HL-60 (cell line): ENCODE results near the gene RHOF.
A peak's percentile ranks its signal among the peaks of the same experiment; 100 is the strongest.
"Not testable (repeated sequence)": the region's sequence is repeated elsewhere in the genome, so short reads cannot be mapped to it uniquely, and the experiment has no call there.

ENCODE experiments used
- DNase-seq, 2 experiments: peaks; one replicate each; pipeline ENCODE4 v3.0.0-alpha.2; 2010 to 2020; ENCODE audit warnings: low read depth in 1 of 2, low spot score in 1 of 2
- H3K27ac ChIP-seq: fragments of 250-450 bp; sonication (Bioruptor Pico); replicated peaks from 2 replicates; pipeline ENCODE4 v1.5.1; 2020; ENCODE audit warnings: mild to moderate bottlenecking, moderate library complexity
- H3K27me3 ChIP-seq: fragments of 250-450 bp; sonication (Bioruptor Pico); 2 replicates; pipeline ENCODE4 v1.5.1; 2021; ENCODE audit warnings: mild to moderate bottlenecking, moderate library complexity; ENCODE audit not compliant: insufficient read depth, poor library complexity, severe bottlenecking
- H3K4me3 ChIP-seq: replicated peaks from 2 replicates; pipeline ENCODE4 v1.5.1; 2011; ENCODE audit warnings: mild to moderate bottlenecking, control low read depth, low read length; ENCODE audit not compliant: insufficient read depth
- CTCF ChIP-seq: IDR thresholded peaks from one replicate; pipeline ENCODE4 v1.5.1; 2011; ENCODE audit warnings: low read length, control low read depth, inconsistent platforms; ENCODE audit not compliant: insufficient read depth
- GABPA ChIP-seq: IDR thresholded peaks from 2 replicates; pipeline ENCODE4 v1.6.1; 2012; ENCODE audit warnings: low read depth
- POLR2AphosphoS5 ChIP-seq: IDR thresholded peaks from 2 replicates; pipeline ENCODE4 v1.6.1; 2012; ENCODE audit warnings: low read depth
- REST ChIP-seq: IDR thresholded peaks from 2 replicates; pipeline ENCODE4 v1.6.1; 2012; ENCODE audit warnings: low read depth; ENCODE audit not compliant: insufficient replicate concordance
- SPI1 ChIP-seq: IDR thresholded peaks from 2 replicates; pipeline ENCODE4 v1.6.1; 2012; ENCODE audit warnings: low read depth, mild to moderate bottlenecking, borderline replicate concordance

Gene RHOF

DNA sequence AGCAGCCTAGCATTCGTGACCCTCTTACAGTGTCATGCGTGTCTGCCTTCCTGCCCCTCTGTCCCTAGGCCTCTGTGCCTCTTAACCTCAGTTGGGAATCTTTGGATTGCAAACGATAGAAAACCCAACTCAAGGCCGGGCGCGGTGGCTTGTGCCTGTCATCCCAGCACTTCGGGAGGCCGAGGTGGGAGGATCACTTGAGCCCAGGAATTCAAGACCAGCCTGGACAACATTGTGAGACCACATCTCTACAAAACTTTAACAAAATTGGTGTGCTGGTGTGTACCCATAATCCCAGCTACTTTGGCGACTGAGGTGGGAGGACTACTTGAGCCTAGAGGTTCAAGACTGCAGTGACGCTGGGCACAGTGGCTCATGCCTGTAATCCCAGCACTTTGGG lies 44.2 kb downstream of the RHOF start:
- no peak overlapping the region for H3K27ac ChIP-seq
- no peak for TF ChIP-seq CTCF
- no peak for TF ChIP-seq POLR2AphosphoS5
- no peak for TF ChIP-seq GABPA
- no peak for TF ChIP-seq SPI1
- TF ChIP-seq REST: no peak
- H3K27me3 ChIP-seq: no peaks in the 10 kb centered on the region
- DNase-seq: no peak
- H3K4me3 ChIP-seq: no peak overlapping the region

DNA sequence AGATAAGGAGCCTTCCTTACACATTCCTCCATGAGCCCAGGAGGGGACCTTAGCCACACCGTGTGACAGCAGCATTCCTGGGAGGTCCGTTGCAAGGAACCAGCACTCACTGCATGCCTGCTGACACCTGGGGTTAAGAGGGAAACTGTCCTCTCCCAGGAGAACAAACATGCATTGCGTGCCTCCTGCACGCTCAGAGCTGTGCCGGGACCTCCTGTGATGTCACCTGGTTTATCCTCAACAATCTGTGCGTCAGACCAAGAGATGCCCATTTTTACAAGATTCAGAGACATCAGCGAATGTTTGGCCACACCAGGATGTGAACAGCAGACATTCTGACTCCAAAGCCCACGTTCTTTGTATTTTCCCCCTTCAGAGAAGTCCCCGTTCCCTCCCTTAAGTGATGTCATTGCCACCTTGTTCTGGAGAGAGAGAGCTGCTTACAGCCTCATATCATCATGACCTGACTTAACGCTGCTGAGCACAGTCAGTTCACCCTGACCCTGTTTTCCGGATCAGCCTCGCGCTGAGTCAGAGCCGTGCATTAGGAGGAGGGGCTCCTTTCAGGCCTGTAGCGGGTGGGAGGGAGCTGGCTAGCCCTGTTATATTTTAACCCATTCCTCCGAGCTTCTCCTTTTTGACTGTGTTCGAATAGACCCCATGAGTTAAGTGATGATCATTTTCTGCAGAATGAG lies 44.8 kb downstream of the RHOF start:
- no peak for DNase-seq
- no peak for TF ChIP-seq POLR2AphosphoS5
- no peak for TF ChIP-seq GABPA
- TF ChIP-seq CTCF: no peak
- no peak for TF ChIP-seq REST
- no peak for TF ChIP-seq SPI1
- H3K27ac ChIP-seq: no peak overlapping the region
- H3K27me3 ChIP-seq: no peaks in the 10 kb centered on the region
- no peak overlapping the region for H3K4me3 ChIP-seq

- DNase-seq: no peak
- Histone ChIP-seq H3K27ac (no peak overlapping the region), H3K4me3 (no peak overlapping the region), H3K27me3 (no peaks in the 10 kb centered on the region)
- TF ChIP-seq POLR2AphosphoS5 (no peak), GABPA (no peak), REST (no peak), SPI1 (no peak), CTCF (no peak)
Observed at GRCh38 chr12:121748218-121748570, 45.3 kb downstream of the RHOF start.

- peak in 1 of 2 experiments; percentile 30 for DNase-seq
- H3K27me3 ChIP-seq, H3K4me3 ChIP-seq, H3K27ac ChIP-seq: not testable (repeated sequence)
Observed at GRCh38 chr12:121745545-121745944, 47.9 kb downstream of the RHOF start.
